GM13976 (cell line): Measurements from ENCODE around the gene DNAJC18.
"Not testable (repeated sequence)": the region's sequence is repeated elsewhere in the genome, so short reads cannot be mapped to it uniquely, and the experiment has no call there.

Experiments used
- DNase-seq: peaks from one replicate; pipeline ENCODE4 v3.0.0; 2012; ENCODE audit warnings: low spot score
- CTCF ChIP-seq: IDR thresholded peaks from 2 replicates; pipeline ENCODE4 v1.5.1; 2012; ENCODE audit warnings: borderline replicate concordance, mild to moderate bottlenecking; ENCODE audit not compliant: insufficient read depth; ENCODE audit errors: extremely low read depth, missing control alignments, control extremely low read depth
- in situ Hi-C: fragments of 300-500 bp; cut with MboI; formaldehyde crosslinking; loops from one replicate; pipeline ENCODE4 v1.12.0; 2022; ENCODE audit warnings: low sequenced_read_pairs, mixed read lengths, inconsistent platforms; ENCODE audit not compliant: unreplicated experiment

DNAJC18 gene

GRCh38 chr5:139388198-139388821 lies 51.0 kb downstream of the DNAJC18 start:
- TF ChIP-seq CTCF: no peak
- DNase-seq: peak; percentile 64
- in situ Hi-C loops: no loop called here

- TF ChIP-seq CTCF: no peak
- in situ Hi-C loops: no loop called here
- peak; percentile 31 for DNase-seq
Measured at GRCh38 chr5:139387611-139388197, 51.6 kb downstream of the DNAJC18 start.

- DNase-seq, in situ Hi-C loops: not testable (repeated sequence)
Measured at GRCh38 chr5:139386956-139387355, 52.4 kb downstream of the DNAJC18 start.

GRCh38 chr5:139386050-139386438 lies 53.3 kb downstream of the DNAJC18 start:
- in situ Hi-C loops: no loop called here
- no peak for TF ChIP-seq CTCF
- DNase-seq: no peak

- no peak for TF ChIP-seq CTCF
- DNase-seq: peak; percentile 61
- in situ Hi-C loops: no loop called here
Measured at GRCh38 chr5:139385061-139386049, 54.0 kb downstream of the DNAJC18 start.

- no peak for TF ChIP-seq CTCF
- in situ Hi-C loops: no loop called here
- DNase-seq: no peak
Measured at GRCh38 chr5:139384591-139385051, 54.7 kb downstream of the DNAJC18 start.
